ENCODE data around the gene USP33.
"Not testable (repeated sequence)": the region's sequence is repeated elsewhere in the genome, so short reads cannot be mapped to it uniquely, and the experiment has no call there.

The USP33 gene

DNA sequence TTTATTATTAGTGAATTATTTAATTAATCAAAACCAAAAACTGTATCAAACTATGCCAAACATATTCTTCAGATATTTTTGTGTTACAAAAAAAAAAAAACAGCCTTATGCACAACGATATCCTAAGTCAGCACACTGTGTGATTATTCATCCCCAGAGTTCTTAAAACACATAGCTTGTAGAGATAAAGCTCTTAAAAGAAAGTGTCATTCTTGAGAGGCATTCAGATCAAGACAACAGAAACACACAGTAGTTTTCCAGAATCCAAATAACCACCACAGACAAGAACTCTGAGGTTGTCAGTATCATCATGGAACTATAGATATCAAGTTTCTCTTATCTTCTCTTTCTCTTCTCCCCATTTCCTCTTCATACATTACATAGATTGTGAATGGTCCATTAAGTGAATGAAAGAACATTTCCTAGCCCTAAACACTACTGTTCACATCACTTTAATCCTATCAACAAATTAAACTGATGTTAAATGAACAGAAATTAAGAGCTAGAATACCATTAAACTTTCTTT lies 90.7 kb downstream of the USP33 start:
- DNase-seq: no peak

DNA sequence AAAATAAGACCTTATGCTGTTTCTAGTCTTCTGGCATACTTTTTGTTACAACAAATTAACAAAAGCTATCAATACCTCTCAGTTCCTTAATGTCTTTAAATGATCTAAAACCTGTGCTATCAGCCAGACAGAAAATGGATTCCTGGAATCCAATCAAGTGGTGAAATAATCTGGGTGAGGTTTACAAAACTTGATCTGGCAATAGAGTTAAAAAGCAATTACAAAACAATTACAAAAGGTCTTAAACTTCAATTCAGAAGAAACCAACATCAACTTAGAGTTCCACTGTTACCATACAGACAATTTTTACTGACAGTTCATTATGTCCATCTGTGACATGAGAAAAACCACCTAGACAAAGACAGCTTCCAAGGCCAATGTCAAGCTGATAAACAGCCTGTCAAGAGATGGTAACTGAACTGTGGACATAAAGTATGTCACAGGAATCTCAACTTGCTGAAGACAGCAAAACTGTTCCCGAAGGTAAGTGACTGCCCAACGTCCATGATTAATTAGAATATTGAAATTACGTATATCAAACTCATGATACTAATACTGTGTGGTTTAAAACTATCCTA lies 94.6 kb downstream of the USP33 start:
- DNase-seq: no peak

DNA sequence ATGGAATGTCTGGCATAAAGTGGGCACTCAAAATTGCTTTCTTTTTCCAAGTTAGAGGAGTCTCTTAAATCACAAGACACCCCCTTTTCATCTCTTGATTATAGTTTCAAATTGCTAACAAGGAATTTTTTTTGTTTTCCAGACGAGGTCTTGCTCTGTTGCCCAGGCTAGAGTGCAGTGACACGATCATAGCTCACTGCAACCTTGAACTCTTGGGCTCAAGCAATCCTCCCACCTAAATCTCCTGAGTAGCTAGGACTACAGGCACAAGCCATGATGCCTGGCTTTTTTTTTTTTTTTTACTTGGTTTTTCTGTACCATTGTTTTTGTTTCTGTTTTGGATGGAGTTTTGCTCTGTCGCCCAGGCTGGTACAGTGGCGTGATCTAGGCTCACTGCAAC lies 98.0 kb downstream of the USP33 start:
- no peak for DNase-seq

DNA sequence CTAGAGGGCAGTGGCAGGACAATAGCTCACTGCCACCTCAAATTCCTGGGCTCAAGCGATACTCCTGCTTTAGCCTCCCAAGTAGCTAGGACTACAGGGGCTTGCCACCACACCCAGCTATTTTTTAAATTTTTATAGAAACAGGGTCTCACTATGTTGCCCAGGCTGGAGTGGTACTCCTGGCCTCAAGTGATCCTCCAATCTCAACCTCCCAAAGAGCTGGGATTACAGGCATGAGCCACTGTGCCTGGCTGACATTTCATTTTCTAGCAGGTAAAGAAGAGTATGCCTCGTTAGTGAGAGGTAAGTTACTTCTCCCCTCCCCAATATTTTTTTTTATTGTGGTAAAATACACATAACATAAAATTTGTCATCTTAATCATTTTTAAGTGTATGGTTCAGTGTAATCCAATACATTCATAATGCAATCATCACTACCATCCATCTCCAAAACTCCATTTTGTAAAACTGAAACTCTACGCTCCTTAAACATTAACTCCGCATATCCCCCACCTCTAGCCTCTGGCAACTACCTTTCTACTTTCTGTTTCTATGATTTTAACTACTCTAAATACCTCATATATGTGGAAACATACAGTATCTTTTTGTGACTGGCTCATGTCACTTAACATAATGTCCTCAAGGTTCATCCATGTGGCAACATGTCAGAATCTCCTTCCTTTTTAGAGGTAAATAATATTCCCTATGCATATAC lies 99.6 kb downstream of the USP33 start:
- DNase-seq: no peak

- DNase-seq: no peak
These were observed 101.4 kb downstream of the USP33 start for GRCh38 chr1:77658271-77658670.

DNA sequence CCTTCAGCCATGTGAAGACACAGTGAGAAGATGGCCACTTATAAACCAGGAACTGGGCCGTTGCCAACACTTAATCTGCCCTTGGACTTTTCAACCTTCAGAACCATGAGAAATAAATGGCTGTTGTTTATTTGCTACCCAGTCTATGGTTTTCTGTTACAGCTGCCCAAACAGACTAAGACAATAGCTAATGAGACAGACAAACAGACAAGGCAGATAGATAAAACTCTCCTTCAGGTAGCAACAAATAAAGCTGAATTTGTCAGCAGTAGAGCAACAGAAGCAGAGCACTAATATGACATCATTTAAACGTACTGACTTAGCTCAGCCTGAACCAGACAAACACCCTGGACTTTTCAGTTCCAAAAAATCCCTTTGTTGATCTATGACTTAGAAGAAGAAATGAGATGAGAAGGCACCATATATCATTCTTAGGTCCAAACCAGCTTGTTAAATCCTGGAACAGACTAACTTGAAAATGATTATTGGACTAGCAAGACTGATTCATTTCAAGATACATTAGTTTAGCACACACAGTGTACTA lies 104.1 kb downstream of the USP33 start:
- DNase-seq: no peak

DNA sequence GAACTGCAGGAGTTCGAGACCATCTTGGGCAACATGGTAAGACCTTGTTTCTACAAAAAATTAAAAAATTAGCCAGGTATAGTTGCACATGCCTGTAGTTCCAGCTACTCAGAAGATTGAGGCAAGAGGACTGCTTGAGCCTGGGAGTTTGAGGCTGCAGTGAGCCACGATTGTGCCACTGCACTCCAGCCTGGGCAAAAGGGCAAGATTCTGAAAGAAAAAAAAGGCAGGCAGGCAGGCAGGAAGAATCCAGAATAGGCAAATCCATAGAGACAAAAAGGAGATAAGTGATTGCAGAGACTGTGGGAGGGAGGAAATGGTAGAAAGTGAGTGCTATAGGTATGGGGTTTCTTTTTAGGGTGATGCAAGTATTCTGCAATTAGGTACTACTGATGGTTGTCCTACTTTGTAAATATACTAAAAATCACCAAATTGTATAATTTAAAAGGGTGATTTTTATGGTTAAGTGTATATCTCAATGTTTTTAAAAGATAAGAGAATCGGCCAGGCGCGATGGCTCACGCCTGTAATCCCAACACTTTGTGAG lies 106.6 kb downstream of the USP33 start:
- DNase-seq: no peak

DNA sequence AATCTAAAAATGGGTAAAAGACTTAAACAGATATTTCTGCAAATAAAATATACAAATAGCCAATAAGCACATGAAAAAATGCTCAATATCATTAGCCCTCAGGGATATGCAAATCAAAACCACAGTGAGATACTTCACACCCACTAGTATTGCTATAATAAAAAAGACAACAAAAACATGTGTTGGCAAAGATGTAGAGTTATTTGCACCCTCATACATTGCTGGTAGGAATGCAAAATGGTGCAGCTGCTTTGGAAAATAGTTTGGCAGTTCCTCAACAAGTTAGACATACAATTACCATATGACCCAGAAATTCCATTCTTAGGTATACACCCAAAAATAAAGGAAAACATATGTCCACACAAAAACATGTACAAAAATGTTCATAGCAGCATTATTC lies 107.4 kb downstream of the USP33 start:
- DNase-seq: no peak

- DNase-seq: no peak
These were observed 110.5 kb downstream of the USP33 start for GRCh38 chr1:77649127-77649526.

- DNase-seq: not testable (repeated sequence)
These were observed 113.4 kb downstream of the USP33 start for GRCh38 chr1:77646224-77646623.

Data from amniotic stem cell (primary cell).